SKM-1 (cell line): Measurements from ENCODE around the gene AURKAIP1.
"Not testable (repeated sequence)": the region's sequence is repeated elsewhere in the genome, so short reads cannot be mapped to it uniquely, and the experiment has no call there.

Experiments
- DNase-seq: peaks from one replicate; lab custom pipeline; 2025; ENCODE audit not compliant: unreplicated experiment; lab: John Stamatoyannopoulos, UW

Gene AURKAIP1

GRCh38 chr1:1406821-1407635, 32.0 kb upstream of the AURKAIP1 start, which contains the start of gene MRPL20:
Gene MRPL20 (minus strand): TSS chr1:1407293. CDS start chr1:1407217, 76 bp downstream.
- peak; percentile 61 for DNase-seq

GRCh38 chr1:1406101-1406820, 31.3 kb upstream of the AURKAIP1 start:
- no peak for DNase-seq

- no peak for DNase-seq
Observed at GRCh38 chr1:1403653-1404052, 28.6 kb upstream of the AURKAIP1 start.

GRCh38 chr1:1402901-1403392, 27.9 kb upstream of the AURKAIP1 start:
- DNase-seq, result not testable (repeated sequence)

- DNase-seq, result peak; percentile 33
Observed at GRCh38 chr1:1402072-1402900, 27.3 kb upstream of the AURKAIP1 start.

- DNase-seq, result no peak
Observed at GRCh38 chr1:1401457-1402010, 26.5 kb upstream of the AURKAIP1 start.

- DNase-seq, result no peak
Observed at GRCh38 chr1:1400576-1401456, 25.8 kb upstream of the AURKAIP1 start.

- no peak for DNase-seq
Observed at GRCh38 chr1:1399872-1400575, 25.0 kb upstream of the AURKAIP1 start.

- DNase-seq, result peak; percentile 83
Observed at GRCh38 chr1:1399187-1399871, 24.3 kb upstream of the AURKAIP1 start, which contains the start of gene CCNL2. Gene CCNL2 (minus strand): TSS chr1:1399335. CDS start chr1:1399306, 29 bp downstream.

GRCh38 chr1:1398677-1399186, 23.7 kb upstream of the AURKAIP1 start:
- DNase-seq, result no peak

GRCh38 chr1:1397839-1398523, 23.0 kb upstream of the AURKAIP1 start:
- DNase-seq, result no peak

- no peak for DNase-seq
Observed at GRCh38 chr1:1395166-1395565, 20.2 kb upstream of the AURKAIP1 start.

- DNase-seq, result no peak
Observed at GRCh38 chr1:1394116-1394515, 19.1 kb upstream of the AURKAIP1 start.

GRCh38 chr1:1393428-1393827, 18.4 kb upstream of the AURKAIP1 start:
- DNase-seq, result no peak

GRCh38 chr1:1393014-1393413, 18.0 kb upstream of the AURKAIP1 start:
- no peak for DNase-seq

GRCh38 chr1:1391225-1391624, 16.2 kb upstream of the AURKAIP1 start:
- no peak for DNase-seq

GRCh38 chr1:1390675-1391074, 15.7 kb upstream of the AURKAIP1 start:
- no peak for DNase-seq

GRCh38 chr1:1388078-1388472, 13.1 kb upstream of the AURKAIP1 start:
- DNase-seq, result no peak
